Measurements from ENCODE around the gene PPP2R5B.

PPP2R5B gene

DNA sequence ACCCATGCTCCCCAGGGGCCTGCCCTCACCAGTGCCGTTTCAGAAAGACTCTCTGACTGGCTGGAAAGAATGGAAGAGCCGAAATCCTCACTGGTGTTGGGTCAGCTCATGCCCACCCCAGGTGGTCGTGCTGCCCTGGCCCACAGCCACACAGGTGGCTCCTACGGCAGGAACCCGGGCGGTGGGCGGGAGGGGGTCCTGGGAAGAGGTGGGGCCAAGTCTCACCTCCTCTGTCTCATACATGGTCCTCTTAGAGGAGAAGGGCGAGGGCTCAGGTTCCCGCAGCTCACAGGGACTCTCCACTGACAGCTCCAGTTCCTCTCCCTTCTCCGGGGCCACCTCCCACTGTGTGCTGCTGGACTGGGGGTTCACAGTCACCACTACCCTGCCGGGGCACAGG is 15.7 kb upstream of the PPP2R5B start:
- no peak for DNase-seq (ENCODE audit: insufficient read length, low spot score)
- TF ChIP-seq, protein P1, sequence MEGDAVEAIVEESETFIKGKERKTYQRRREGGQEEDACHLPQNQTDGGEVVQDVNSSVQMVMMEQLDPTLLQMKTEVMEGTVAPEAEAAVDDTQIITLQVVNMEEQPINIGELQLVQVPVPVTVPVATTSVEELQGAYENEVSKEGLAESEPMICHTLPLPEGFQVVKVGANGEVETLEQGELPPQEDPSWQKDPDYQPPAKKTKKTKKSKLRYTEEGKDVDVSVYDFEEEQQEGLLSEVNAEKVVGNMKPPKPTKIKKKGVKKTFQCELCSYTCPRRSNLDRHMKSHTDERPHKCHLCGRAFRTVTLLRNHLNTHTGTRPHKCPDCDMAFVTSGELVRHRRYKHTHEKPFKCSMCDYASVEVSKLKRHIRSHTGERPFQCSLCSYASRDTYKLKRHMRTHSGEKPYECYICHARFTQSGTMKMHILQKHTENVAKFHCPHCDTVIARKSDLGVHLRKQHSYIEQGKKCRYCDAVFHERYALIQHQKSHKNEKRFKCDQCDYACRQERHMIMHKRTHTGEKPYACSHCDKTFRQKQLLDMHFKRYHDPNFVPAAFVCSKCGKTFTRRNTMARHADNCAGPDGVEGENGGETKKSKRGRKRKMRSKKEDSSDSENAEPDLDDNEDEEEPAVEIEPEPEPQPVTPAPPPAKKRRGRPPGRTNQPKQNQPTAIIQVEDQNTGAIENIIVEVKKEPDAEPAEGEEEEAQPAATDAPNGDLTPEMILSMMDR (IDR thresholded peaks at IDR 0.05; ENCODE audit: insufficient read depth, missing control alignments), result no peak
- no peak for FAIRE-seq

DNA sequence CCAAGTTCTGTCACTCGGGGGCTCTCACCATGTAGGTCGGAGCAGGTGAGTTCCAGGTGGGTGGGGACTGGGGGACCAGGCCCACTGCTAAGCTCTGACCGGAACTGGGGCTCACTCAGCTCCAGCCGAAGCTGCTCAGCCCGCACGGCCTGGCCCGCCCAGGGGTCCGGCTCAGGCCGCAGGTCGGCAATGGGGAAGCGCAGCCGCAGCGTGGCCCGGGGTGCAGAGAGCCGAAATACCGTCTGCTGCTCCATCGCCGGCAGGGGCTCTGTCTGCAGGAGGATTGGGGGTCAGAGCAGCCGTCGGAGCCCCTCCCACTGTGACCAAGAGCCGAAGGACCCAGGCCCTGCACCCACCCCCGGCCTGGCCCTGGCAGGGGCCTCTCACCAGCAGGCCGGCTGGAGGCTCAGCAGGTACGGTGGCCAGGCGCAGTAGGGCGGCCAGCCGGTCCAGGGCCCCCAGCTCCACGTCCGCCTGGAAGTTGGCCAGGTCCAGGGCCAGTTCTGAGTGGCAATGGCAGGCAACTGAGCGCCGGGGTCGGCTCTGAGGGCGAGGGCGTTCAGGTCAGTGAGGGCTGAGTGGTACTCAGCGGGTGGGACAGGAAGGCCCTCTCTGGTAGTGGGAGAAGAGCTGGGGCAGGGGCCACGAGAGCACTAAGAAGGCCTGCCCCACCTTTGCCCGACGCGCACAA is 14.7 kb upstream of the PPP2R5B start:
- TF ChIP-seq, protein P1 (IDR thresholded peaks at IDR 0.05; ENCODE audit: insufficient read depth, missing control alignments), result no peak
- no peak for FAIRE-seq

DNA sequence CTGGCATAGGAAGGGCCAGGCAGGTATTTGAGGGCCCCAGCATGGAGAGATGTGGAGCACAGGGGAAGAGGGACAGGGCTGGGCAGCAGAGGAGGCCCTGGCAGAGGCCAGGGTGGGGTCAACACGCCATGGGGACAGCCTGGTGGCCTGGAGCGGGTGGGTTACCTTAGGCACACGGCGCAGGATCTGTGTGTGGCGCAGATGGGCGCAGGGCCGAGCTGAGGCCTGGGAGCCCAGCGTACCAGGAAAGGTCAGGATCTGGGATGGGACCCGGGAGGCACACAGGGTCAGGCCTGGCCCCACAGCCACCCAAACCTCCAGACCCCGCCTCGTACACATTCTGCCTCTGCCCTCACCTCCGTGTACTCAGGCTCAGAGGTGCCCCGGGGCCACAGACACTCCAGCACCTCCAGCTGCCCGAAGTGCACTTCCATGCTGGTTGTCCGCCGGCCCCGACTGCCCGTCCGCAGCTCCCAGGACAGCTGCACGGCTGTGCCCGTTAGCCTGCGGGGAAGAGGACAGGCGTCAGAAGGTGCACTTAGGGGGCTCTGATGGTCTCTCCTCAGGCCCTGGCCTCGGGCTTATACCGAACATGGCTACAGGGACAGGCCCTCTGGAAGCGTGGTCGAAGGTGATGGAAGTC is 13.9 kb upstream of the PPP2R5B start:
- DNase-seq (ENCODE audit: insufficient read length, low spot score) (no peak), FAIRE-seq (no peak)
- TF ChIP-seq, protein P1 (IDR thresholded peaks at IDR 0.05; ENCODE audit: insufficient read depth, missing control alignments), result no peak

More for the DNA sequence above, 14.7 kb upstream of the PPP2R5B start:
- DNase-seq (ENCODE audit: insufficient read length, low spot score), result no peak

DNA sequence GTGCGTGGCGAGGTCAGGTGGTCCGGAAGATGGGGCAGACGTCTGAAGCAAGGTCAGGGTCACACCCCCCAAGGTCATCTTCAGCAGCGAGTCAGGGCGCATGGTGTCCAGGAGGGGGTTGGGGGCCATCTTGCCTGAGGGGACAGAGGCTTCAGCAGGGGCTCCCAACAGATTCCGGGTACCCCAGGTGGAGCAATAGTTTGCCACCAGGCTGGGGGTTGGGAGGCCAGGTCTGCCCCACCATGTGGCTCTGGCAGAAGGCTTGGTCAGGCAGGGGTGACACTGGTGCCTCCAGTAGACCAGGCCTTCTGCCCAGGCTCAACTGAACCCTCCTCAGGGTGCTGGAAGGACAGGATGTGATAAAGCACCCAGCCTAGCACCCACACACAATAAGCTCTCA is 13.3 kb upstream of the PPP2R5B start:
- DNase-seq (ENCODE audit: insufficient read length, low spot score) (no peak), FAIRE-seq (no peak)
- TF ChIP-seq, protein P1 (IDR thresholded peaks at IDR 0.05; ENCODE audit: insufficient read depth, missing control alignments), result no peak

DNA sequence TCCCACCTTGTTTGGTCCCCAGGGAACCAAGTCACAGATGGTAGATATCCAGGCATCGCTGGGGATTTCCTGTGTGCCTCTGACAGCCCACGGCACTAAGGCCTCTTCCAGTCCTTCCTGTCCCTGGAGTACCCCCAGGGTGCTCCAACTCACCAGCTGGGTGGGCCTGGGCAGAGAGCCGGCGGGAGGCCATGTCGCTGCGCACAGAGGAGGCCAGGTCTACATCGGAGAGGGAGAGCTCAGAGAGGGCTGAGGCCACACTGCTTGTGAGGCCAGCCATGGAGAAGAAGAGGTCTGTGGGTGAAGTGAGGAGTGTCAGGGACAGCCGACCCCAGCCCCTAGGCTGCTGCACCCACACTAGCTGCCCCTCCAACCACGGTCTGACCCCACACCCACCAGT is 12.8 kb upstream of the PPP2R5B start:
- no peak for DNase-seq (ENCODE audit: insufficient read length, low spot score)
- FAIRE-seq, result no peak
- TF ChIP-seq, protein P1 (IDR thresholded peaks at IDR 0.05; ENCODE audit: insufficient read depth, missing control alignments), result no peak

DNA sequence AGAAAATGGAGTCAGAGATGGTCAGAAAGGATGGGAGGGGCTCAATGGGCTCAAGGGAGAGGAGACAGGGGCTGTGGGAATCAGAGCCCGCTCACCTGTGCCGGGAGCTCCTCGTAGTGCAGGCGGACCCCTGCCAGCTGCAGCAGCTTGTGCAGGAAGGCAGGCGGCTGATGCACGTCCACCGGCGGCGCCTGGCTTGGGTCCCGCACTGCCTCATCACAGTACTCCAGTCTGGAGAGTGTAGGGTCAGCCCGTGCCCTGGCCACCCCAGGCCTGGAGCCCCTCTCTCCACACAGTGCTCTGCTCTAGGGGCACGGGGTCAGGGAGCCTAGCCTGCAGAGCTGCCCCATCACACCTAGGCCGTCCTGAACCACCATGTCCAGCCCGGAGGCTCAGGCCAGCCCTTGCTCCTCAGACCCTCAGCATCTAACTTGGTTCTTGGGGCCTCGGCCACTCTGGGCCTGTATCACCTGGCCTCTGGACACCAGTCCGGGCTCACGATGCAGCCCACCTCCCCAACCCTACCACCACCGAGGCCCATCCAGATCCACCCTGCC is 11.2 kb upstream of the PPP2R5B start:
- TF ChIP-seq, protein P1 (IDR thresholded peaks at IDR 0.05; ENCODE audit: insufficient read depth, missing control alignments), result no peak
- no peak for FAIRE-seq

DNA sequence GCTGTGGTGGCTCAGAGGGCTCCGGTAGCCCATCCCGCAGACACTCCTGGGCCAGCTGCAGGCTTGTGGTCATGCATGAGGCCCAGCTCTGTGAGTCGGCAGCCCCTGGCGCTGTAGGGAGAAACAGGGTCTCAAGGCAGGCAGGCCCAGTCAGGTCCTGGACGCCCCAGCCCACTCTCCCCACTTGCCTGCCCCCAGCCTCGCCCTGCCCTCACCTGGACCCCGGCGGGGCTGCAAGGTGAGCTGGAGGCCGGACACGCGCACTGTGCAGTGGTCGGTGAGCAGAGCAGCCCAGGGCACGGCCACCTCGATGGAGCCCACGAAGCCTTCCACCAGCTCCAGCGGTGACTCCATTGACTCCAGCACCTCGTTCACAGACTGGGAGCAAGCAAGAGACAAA is 10.4 kb upstream of the PPP2R5B start:
- no peak for DNase-seq (ENCODE audit: insufficient read length, low spot score)
- FAIRE-seq, result no peak
- TF ChIP-seq, protein P1 (IDR thresholded peaks at IDR 0.05; ENCODE audit: insufficient read depth, missing control alignments), result no peak

More for the DNA sequence above, 11.2 kb upstream of the PPP2R5B start:
- DNase-seq (ENCODE audit: insufficient read length, low spot score), result no peak

All from D721Med (cell line).